ENCODE measurements around the gene GLI1.

Gene GLI1

GRCh38 chr12:57452181-57452936 is 7.2 kb upstream of the GLI1 start:
- H3K4me3 ChIP-seq (replicated peaks; ENCODE audit: low read depth, low read length) = no peak overlapping the region
- no peak for TF ChIP-seq CTCF (IDR thresholded peaks at IDR 0.05; ENCODE audit: low read depth, low read length, missing control alignments)
- no peak for DNase-seq (ENCODE audit: extremely low read depth, low read depth)

GRCh38 chr12:57452937-57453509 is 6.6 kb upstream of the GLI1 start:
- no peak for DNase-seq (ENCODE audit: extremely low read depth, low read depth)
- TF ChIP-seq CTCF (IDR thresholded peaks at IDR 0.05; ENCODE audit: low read depth, low read length, missing control alignments) = peak; percentile 96
- H3K4me3 ChIP-seq (replicated peaks; ENCODE audit: low read depth, low read length) = no peak overlapping the region

GRCh38 chr12:57454213-57454565 is 5.4 kb upstream of the GLI1 start:
- no peak overlapping the region for H3K4me3 ChIP-seq (replicated peaks; ENCODE audit: low read depth, low read length)
- TF ChIP-seq CTCF (IDR thresholded peaks at IDR 0.05; ENCODE audit: low read depth, low read length, missing control alignments) = no peak
- DNase-seq (ENCODE audit: extremely low read depth, low read depth) = no peak

GRCh38 chr12:57454566-57455373 is 4.8 kb upstream of the GLI1 start, which contains the start of gene INHBE:
TSS of gene INHBE (plus strand) at chr12:57455307. CDS start at chr12:57455537, 230 bp downstream.
- DNase-seq (ENCODE audit: extremely low read depth, low read depth) = no peak
- no peak for TF ChIP-seq CTCF (IDR thresholded peaks at IDR 0.05; ENCODE audit: low read depth, low read length, missing control alignments)
- no peak within 1 kb of the TSS for H3K4me3 ChIP-seq (replicated peaks; ENCODE audit: low read depth, low read length)

- no peak for DNase-seq (ENCODE audit: extremely low read depth, low read depth)
- TF ChIP-seq CTCF (IDR thresholded peaks at IDR 0.05; ENCODE audit: low read depth, low read length, missing control alignments) = no peak
- no peak overlapping the region for H3K4me3 ChIP-seq (replicated peaks; ENCODE audit: low read depth, low read length)
These were observed 4.0 kb upstream of the GLI1 start for GRCh38 chr12:57455374-57456144.

- TF ChIP-seq CTCF (IDR thresholded peaks at IDR 0.05; ENCODE audit: low read depth, low read length, missing control alignments) = peak; percentile 75
- no peak for DNase-seq (ENCODE audit: extremely low read depth, low read depth)
- no peak overlapping the region for H3K4me3 ChIP-seq (replicated peaks; ENCODE audit: low read depth, low read length)
These were observed 3.4 kb upstream of the GLI1 start for GRCh38 chr12:57456145-57456700.
